HuH-7.5 (cell line): ENCODE data around the gene PAIP2B.
"Not testable (repeated sequence)": the region's sequence is repeated elsewhere in the genome, so short reads cannot be mapped to it uniquely, and the experiment has no call there.

Source experiments
- DNase-seq: peaks from one replicate; pipeline ENCODE4 v3.0.0; 2011; ENCODE audit warnings: low spot score

Gene PAIP2B

DNA sequence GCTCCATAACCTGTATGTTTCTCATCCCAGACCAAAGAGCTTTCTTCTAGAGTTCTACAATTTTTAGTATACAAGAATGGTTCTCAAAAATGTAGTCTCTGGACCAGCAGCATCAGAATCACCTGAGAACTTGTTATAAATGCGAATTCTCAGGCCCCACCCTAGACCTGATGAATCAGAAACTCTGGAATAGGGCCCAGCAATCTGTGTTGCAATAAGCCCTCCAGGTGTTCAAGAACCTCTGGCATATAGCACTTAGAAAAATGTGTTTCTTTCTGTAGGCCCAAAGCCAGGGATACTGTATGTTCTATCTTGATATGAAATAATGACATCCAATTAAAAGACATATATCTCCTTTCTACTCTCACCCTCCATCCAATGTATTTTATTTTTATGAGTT lies 10.4 kb downstream of the PAIP2B start:
- DNase-seq, result no peak

- no peak for DNase-seq
Observed at GRCh38 chr2:71215447-71215846, 11.5 kb downstream of the PAIP2B start.

DNA sequence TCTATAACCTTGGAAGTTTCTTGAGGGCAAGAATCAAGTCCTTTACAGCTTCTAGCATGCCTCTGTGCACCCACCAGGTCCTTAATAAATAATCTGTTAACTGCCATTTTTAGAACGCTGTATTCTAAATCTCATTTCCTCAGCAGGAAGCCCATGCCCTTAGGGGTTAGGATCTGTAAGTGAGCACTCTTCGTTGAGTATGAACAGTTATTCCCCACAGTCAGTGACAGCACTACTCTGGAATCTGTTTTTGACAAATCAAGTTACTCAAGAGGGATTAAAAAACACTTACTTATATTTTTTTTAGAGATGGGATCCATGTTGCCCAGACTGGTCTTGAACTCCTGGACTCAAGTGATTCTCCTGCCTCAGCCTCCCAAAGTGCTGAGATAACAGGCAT lies 14.6 kb downstream of the PAIP2B start:
- no peak for DNase-seq

GRCh38 chr2:71210292-71210691 lies 16.6 kb downstream of the PAIP2B start:
- no peak for DNase-seq

GRCh38 chr2:71208756-71209155 lies 18.1 kb downstream of the PAIP2B start:
- DNase-seq, result no peak

DNA sequence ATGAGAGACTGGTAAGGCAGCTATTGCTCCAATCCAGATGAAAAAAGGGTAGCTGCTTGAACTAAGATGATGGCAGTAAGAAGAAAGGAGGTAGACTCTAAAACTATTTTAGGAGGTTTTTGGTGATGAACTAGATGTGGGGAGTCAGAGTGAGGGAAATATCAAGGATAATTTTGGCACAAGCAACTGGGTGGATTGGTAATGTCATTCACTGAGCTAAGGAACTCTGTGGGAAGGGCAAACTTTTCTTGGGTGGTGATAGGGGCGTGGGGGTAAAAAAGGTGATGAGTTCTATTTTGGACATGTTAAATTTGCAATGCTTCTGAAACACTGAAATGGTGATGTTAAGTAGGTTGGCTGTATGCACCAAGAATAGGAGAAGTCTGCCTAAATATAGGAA lies 19.3 kb downstream of the PAIP2B start:
- DNase-seq, result no peak

DNA sequence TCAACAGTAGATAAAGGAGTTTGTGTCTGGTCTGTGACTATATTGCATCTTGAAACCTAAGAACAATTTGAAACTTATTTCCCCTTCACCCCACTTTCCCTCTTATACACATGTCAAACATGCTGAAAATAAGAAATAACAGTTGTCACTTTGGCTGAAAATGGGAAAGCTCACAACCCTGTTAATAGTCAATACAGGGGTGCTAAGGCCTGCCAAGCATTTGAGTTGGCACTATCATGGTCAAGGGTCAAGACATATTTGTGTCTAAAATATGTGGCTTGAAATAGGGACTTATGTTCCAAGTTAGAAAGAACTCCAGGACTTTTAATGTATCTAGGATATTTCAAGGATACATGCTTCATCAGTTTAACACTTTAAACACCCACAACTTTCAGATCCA lies 20.6 kb downstream of the PAIP2B start:
- no peak for DNase-seq

DNA sequence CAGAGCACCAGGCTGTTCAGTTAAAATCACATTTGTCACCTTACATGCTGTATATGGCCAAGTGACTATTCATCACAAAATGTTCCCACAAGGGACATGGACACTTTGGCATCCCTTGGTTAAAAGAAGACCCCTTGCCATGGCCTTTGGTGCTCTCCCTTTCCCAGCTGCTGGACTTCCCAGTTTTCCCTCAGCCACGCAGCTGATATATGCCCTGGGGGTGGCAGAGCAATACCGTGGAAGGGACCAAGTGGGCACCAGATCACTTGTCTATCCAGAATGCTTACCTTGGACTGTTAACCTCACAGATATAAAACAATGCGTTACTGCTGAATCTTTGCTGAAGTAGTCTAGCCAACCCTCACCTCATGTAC lies 35.3 kb downstream of the PAIP2B start:
- no peak for DNase-seq

GRCh38 chr2:71190656-71191569 lies 36.0 kb downstream of the PAIP2B start:
- no peak for DNase-seq

- no peak for DNase-seq
Observed at GRCh38 chr2:71187589-71187988, 39.3 kb downstream of the PAIP2B start.

DNA sequence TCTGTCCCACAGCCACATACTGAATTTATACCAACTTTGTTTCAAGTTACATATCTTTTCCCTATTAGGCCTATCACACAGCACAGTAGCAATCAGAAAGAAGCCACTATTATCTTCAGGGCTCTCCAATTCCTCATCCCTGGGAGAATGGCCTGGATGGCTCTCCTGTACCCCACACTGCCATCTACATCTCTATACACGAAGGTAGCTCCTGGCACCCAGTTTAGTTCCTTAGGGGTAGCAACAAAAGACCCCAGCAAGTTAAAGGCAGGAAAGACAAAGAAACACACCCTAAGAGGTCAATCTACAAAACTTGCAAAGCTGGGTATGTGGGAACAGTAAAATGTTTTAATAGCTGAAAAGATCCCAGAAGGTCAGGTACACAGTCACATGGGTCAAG lies 39.9 kb downstream of the PAIP2B start:
- DNase-seq, result no peak

GRCh38 chr2:71183306-71184115 lies 43.4 kb downstream of the PAIP2B start:
- DNase-seq, result not testable (repeated sequence)

DNA sequence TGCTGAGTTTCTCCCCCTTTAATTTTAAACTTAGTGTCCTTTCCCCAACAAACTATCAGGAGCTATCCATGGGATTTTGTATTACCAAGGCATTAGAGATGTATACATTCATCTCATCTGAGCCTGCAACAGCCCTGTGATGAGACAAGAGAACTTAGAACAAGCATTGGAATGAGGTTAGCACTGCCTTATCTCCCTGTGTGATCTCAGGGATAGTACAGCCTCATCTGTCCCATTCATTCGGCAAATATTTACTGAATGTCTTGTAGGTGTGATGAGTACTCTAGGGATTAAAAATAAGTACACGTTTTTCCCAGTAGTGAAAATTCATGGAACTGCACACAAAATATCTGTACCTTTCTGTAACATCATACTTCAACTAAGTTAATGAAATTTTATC lies 45.6 kb downstream of the PAIP2B start:
- no peak for DNase-seq

DNA sequence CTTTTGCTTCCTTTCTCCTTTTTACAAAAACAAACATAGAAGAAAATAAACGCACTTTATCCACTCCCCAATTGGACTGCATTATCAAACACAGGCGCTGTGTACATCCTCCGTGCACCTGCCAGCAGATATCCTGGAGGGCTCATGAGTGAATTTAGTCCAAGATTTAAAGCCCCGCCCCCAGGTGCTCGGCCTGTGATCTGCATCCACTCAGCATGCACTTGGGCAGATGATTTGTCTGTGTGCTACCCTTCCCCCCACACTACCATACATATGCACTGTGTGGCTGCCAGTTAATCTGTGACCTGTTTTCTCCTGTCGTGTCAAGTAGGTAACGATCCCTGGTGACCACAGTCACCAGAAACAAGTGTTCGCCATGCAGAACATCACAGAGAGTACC lies 48.1 kb downstream of the PAIP2B start:
- DNase-seq, result not testable (repeated sequence)

GRCh38 chr2:71174207-71174606 lies 52.7 kb downstream of the PAIP2B start:
- DNase-seq, result no peak

DNA sequence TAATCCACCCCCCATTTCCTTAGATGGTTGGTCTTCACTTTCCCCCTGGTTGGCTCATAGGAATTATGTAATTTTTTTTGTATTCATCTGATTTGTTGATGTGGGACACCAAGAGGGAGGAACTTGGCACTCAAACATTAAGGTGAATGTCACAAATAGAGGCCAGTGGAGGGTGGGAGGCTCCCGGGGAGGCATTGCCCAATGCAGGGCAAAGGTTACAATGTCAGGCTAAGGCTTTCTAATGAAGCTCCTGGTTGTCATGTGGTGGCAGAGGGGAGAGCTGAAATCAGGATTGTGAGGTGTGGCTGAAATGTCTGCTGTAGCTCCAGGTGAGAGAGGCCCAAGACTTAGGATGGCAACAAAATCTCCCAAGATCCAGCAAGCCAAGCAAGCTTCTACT lies 53.8 kb downstream of the PAIP2B start:
- DNase-seq, result peak; percentile 42

DNA sequence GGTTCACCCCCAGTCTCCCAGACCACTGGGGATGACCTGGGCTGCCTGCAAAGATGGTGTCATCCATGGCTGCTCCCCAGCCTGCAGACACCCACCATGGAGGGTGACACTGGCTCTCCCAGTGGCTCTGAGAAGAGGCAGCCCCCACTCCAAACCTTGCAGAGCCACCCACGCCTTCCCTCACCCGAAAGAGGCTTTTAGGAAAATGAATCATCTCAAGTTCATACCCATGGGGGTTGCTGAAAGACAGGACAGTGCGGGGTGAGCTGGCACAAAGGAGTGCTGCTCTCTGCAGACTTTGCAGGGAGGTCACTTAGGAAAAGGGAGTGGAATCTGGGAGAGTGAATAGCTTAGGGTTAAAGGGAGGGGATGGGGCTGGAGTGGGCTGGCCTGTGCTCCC lies 60.1 kb downstream of the PAIP2B start:
- DNase-seq, result no peak

DNA sequence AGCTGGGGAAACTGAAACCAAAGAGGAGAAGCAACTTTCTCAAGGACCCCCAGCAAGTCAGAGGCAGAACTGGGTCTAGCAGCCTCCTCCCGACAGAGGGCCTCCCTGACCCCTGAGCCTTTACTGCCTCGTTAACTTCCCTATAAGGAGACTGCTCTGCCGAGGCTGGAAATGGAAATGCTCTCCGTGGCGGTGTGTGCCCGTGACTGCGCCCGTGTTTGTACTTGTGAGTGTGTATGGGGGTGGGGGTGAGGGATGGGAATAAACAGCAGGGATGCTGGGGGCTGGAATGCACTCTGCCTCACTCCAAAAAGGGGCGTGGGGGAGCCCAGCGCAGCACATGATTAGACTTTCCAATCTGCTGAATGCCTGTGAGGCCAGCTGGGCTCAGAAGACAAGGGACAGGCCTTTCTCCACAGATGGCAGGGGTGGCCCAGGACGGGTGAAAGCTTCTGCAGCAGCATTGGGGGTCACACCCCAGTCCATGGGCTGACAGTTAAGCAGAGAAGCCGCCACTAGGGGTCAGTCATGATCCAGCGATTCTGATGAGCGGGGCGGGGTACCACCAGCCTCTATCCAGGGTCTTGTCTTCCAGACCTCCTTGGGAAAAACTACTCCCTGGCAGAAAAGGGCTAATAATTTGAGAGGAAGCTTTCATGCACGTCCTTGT lies 69.6 kb downstream of the PAIP2B start:
- DNase-seq, result peak; percentile 47

- DNase-seq, result no peak
Observed at GRCh38 chr2:71156573-71156972, 70.3 kb downstream of the PAIP2B start.

GRCh38 chr2:71155846-71156245 lies 71.1 kb downstream of the PAIP2B start:
- no peak for DNase-seq

DNA sequence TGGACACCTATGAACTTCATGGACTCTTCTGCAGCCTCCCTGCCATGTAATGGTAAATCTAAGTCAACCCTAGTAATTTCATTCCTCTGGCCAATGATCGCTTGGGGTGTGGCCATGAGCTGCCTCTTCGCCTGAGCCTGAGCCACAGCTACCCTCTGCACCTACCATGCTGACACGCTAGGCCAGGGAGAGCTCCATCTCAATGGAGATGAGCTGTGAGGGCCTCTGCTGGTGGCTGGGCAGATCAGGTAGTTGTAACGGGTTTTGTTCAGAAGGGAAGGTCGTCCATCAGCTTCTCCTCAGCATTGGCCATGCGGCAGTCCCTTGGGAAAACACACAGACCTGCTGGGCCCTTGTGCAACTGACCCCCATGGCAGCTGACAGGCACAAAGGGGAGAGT lies 72.1 kb downstream of the PAIP2B start:
- DNase-seq, result peak; percentile 62

DNA sequence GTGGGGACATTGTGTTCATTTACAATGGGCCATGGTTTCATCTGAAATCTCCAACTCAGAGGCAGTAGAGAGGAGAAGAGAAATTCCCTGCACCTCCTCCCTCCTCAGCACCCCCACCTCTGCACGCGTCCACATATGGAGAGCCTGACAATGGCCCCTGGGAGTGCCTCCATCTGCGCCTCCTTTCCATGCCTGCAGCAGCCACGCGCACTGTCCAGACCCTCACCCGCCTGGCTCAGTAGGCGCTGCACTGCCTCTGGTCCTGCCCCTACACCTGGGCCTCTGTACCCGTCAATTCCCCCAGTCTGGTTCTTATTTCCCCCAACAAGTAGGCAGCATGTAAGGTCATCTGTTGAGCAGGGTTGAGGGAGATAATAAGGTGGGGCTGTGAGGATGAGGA lies 72.6 kb downstream of the PAIP2B start:
- DNase-seq, result no peak
